ENCODE measurements around the gene STX7.

DNA sequence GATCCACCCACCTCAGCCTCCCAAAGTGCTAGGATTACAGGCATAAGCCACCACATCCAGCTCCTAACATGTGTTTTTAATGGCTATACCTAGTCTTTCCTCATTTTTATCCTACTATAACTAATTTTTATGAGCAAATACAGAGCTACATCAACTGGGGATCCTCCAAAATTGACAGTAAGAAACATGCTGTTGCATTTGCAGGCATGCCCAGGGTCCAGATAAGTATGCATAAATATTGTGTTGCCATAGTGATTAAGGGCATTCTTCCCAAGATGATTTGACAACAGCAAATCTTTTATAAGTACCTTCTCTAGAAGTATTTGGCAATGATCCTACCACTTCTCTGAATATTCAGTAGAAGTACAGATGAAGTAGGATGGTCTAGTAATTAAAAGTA is 69.7 kb downstream of the STX7 start:
- no peak for TF ChIP-seq POLR2A (IDR thresholded peaks at IDR 0.05)
- TF ChIP-seq, protein P1, sequence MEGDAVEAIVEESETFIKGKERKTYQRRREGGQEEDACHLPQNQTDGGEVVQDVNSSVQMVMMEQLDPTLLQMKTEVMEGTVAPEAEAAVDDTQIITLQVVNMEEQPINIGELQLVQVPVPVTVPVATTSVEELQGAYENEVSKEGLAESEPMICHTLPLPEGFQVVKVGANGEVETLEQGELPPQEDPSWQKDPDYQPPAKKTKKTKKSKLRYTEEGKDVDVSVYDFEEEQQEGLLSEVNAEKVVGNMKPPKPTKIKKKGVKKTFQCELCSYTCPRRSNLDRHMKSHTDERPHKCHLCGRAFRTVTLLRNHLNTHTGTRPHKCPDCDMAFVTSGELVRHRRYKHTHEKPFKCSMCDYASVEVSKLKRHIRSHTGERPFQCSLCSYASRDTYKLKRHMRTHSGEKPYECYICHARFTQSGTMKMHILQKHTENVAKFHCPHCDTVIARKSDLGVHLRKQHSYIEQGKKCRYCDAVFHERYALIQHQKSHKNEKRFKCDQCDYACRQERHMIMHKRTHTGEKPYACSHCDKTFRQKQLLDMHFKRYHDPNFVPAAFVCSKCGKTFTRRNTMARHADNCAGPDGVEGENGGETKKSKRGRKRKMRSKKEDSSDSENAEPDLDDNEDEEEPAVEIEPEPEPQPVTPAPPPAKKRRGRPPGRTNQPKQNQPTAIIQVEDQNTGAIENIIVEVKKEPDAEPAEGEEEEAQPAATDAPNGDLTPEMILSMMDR (IDR thresholded peaks at IDR 0.05), result no peak

All from testis (tissue), 2 donors.